Fibroblast of lung (primary cell): ENCODE results near the gene SEC14L5.

Experiments used
- CTCF ChIP-seq, 2 donors: IDR thresholded peaks in 1 of 2; conservative IDR thresholded peaks in 1 of 2; 1 replicate in 1 of 2; 2 replicates in 1 of 2; pipeline ENCODE4 v1.5.1; 2011 to 2012; ENCODE audit warnings: low read length in 2 of 2, control low read depth in 1 of 2, inconsistent platforms in 1 of 2, low read depth in 1 of 2, mild to moderate bottlenecking in 1 of 2
- EZH2 ChIP-seq: IDR thresholded peaks from 2 replicates; pipeline ENCODE4 v1.5.1; 2012; ENCODE audit warnings: low read length, control low read depth, mild to moderate bottlenecking; ENCODE audit errors: missing control alignments

- no peak for TF ChIP-seq CTCF (conservative IDR thresholded peaks at IDR 0.05 in 1 of 2, IDR thresholded peaks at IDR 0.05 in 1 of 2; ENCODE audit: low read depth in 1 of 2, low read length in 2 of 2)
- no peak for TF ChIP-seq EZH2
Observed at GRCh38 chr16:5015351-5015750, 57.2 kb downstream of the SEC14L5 start.
